HG03354 (cell line): Measurements from ENCODE around the gene ANO4.
"Not testable (repeated sequence)": the region's sequence is repeated elsewhere in the genome, so short reads cannot be mapped to it uniquely, and the experiment has no call there.

Source experiments
- ATAC-seq: cut with Tn5 transposase; IDR thresholded peaks from one replicate; pipeline ENCODE4 v1.9.1; 2021; ENCODE audit warnings: mild to moderate bottlenecking; ENCODE audit not compliant: unreplicated experiment, poor library complexity, severe bottlenecking

ANO4 gene

GRCh38 chr12:101019667-101020066 is 225.1 kb downstream of the ANO4 start:
- no peak for ATAC-seq

GRCh38 chr12:101021442-101021841 is 226.9 kb downstream of the ANO4 start:
- no peak for ATAC-seq

GRCh38 chr12:101021911-101022388 is 227.4 kb downstream of the ANO4 start:
- ATAC-seq = no peak

DNA sequence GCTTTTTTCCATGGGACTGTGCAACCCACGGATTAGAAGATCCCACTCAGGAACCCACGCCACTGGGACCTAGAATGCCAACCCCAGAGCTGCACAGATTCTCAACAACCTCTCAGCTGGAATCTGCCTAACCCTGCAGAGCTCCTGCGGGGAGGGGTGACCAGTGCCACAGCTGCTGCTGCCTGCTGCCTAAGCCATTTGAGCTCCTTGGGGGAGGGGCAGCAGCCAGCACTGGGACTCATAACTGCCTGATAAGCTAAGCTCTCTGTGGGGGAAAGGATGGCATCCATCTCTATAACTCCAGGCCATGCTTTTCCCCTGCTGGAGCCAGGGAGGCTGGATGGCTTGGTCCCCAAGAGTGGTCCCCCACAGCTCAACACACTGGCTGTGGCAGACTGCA is 232.6 kb downstream of the ANO4 start:
- ATAC-seq = no peak

GRCh38 chr12:101027816-101028215 is 233.2 kb downstream of the ANO4 start:
- no peak for ATAC-seq

DNA sequence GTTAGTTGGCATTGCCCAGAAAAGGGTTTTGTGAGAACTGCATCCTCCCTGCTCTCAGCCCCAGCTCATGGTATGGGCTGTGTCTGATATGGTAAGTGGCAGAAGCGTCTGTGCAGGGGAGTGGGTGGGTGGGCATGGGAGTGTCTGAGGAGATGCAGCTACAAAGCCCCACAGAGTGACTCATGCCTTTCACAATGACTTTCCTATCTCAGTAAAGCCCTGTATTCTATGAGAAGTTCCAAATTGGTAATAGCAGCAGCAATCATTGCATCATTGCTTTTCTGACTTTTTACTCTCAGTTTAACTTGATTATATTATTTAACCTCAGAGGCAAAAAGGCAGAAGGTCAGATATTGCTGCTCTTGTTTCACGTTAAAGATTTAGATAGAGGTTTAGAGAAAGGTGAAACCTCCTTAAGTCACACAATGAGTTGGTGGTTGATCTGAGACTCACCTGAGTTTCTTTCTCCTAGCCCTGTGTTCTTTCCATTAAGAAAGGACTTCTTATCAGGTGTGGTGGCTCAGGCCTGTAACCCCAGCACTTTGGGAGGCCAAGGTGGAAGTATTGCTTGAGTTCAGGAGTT is 243.8 kb downstream of the ANO4 start:
- peak; percentile 63 for ATAC-seq

DNA sequence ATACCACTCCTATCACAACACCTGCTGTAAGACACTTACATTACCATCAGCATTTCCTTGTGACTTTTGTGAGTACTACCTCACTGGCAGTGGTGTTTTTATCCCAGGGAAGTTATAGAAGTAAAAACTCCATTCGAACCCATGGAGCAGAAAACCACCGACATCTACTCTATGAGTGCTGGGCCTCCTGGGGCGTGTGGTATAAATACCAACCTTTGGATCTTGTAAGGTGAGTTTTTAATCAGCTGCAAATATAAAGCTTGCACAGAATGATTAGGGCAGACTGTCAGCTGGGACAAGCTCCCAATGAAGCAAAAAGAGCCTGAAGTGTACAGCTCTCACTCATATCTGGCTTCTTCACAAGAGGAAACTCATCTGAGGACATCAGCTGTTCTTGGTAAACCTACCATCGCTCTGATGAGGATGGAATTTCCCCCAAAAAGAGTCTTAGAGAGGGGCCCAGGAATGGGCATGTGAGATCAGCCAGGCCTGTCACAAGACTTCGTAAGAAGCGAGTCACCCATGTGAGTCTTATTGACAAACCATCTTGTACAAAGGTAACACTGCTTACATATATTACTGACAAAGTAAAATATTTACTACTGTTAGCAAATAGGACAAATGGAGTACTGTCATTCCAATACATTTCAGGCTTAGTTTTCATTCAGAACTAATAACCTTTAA is 245.4 kb downstream of the ANO4 start:
- ATAC-seq = no peak

DNA sequence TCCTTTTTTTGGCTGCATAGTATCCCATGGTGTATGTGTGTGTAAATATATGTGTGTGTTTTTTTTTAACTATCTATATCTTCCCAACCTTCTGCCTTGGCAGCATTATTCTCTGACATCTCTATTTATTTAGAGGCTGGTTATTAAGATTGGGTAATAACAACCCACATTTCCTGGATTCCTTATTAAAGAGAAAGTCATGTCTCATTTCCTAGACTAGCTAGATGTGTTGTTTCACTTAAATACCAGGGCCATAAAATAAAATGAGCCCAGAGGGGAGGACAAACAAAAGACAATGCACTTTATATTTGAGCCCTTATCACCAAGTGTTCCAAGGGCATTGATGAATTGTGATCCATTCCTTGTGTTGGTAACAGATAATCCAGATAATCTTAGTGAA is 246.4 kb downstream of the ANO4 start:
- ATAC-seq = no peak

DNA sequence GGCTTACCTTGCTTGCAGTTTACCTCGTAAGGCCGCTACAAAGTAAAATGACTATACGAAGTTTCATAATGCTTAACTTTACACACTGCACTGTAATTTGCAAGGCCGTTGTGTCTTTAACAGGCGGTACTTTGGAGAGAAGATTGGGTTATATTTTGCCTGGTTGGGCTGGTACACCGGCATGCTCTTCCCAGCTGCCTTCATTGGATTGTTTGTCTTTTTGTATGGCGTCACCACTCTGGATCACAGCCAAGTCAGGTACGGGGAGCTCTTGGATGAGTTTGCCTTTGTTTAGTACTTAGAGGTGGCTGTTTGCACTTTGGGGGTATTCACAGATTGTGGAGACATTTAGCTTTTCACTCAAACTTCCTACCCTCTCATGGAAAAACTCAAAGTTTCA is 247.6 kb downstream of the ANO4 start:
- ATAC-seq = no peak

DNA sequence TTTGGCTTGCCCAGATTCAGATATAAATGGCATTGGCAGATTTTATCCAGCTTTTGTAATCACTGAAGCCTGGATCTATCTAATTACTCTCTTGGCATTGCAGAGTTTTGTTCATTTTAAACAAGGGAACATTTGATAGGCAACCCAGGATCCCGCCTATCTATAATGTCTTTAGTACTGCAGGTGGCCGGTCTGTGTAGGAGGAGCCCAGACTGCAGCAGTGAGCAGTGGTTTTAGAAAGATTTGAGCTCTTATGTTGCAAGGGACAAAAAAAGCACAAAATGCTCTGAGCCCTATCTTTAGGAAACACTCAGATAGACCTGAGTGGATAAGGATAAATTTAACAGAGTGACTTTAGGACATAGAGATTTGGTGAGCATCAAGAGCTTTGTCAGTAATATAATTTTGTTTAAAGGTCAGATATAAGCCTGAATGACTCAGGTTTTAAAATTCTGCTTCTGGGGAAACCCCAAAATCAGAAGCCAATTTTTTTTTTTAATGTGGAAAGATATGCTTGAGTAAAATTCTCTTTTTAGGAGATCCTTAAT is 250.0 kb downstream of the ANO4 start:
- no peak for ATAC-seq

DNA sequence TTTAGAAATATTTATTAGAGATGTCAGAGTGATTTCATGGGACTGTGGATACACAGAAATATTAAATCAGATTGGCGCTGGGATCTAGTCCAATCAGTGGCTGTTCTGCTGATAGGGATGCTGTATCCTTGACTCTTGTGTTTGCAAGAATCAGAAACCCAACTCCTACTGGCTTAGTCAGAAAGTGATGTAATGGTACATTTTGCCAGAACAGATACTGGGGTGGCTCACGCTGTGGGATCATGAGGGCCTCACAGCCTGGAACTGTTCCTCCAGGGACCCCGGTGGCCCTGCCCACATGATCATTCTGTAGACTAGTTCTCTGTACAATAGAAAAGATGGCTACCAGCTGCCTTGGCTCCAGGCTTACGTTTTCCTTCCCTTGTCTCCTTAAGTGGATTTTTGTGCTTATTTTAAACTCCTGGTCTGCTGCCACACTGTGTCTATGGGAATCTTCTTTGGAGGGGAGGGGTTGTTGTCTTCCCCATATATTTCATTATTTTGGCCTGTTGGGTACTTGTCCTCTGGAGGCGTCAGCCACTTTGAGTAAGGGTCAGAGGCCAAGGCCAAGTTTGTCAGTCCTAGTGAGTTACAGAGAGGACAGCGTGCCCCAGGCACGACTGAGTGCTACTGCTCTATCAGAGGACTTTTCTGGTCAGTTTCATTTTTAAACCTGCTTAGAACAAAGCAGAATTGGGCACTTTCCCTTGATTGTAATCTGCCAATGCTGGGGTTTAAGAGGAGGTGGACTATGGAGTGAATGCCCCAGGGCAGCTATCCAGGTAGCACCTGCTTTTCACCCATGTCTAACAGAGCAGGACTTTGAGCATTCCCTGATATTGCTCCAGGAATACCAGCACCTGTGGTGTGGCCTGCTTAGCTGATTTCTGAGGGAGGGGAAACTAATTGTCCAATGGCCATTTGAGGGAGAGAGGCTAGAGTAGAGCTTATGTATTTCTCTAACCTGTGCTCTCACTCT is 251.2 kb downstream of the ANO4 start:
- no peak for ATAC-seq

DNA sequence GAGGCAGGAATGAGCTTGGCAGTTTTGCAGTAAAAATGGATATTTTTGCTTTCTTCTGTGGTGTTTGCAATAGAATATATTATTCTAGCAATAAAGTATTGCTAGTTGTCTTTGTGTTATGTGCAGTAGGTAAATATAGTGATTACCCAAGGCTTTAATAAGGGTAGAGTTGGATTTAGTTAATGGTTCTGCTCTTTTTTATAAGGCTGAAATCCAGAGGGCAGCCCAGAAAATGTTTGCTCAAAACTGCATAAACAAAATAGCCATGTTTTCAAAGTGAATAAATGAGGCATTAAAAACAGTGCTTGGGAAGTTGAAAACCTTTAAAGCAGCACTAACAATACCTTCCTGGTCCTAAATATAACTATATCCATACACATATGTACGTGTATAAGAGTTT is 253.1 kb downstream of the ANO4 start:
- ATAC-seq = no peak

DNA sequence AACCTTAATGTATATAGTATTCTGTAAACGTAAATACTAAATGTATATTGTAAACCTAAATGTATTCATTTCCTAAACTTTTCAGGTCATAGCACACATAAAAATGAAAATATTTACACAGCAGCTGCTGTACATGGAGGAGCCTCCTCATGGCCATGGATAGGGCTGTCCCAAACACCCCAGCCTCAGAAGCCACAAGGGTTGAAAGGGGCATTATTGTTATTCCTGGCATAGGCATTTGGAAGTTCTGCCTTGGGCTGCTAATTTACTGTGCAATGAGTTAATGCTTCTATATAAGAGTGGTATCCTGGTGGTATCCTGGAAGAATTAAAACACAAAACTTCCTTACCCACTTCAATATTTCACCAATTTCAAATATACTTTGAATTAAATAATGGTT is 256.1 kb downstream of the ANO4 start:
- no peak for ATAC-seq

- no peak for ATAC-seq
Measured at GRCh38 chr12:101051151-101051550, 256.6 kb downstream of the ANO4 start.

GRCh38 chr12:101051901-101052550 is 257.4 kb downstream of the ANO4 start:
- no peak for ATAC-seq

DNA sequence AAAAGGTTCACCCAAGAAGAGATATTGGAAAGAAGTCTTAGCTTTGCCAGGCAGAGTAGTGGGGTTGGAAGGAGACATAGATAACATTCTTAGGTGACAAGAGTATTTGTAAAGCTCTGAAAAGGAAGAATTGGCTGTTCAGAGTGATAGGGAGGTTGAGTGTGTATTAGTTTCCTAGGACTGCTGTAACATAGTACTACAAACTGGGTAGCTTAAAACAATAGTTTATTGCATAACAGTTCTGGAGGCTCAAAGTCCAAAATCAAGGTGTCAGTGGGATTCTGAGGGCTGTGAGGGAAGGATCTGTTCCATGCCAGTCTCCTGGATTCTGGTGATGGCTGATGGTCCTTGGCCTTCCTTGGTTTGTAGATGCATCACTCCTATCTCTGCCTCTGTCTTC is 258.6 kb downstream of the ANO4 start:
- ATAC-seq = no peak

- no peak for ATAC-seq
Measured at GRCh38 chr12:101055940-101056339, 261.4 kb downstream of the ANO4 start.

DNA sequence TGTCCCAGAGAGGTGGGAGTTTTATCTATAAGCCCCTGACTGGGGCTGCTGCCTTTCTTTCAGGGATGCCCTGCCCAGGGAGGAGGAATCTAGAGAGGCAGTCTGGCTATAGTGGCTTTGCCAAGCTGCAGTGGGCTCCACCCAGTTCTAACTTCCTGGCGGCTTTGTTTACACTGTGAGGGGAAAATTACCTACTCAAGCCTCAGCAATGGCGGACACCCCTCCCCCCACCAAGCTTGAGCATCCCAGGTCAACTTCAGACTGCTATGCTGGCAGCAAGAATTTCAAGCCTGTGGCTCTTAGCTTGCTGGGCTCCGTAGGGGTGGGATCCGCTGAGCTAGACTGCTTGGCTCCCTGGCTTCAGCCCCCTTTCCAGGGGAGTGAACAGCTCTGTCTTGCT is 267.9 kb downstream of the ANO4 start:
- ATAC-seq = not testable (repeated sequence)

GRCh38 chr12:101064721-101065120 is 270.1 kb downstream of the ANO4 start:
- no peak for ATAC-seq

- no peak for ATAC-seq
Measured at GRCh38 chr12:101066489-101066888, 271.9 kb downstream of the ANO4 start.
